GM23338 (cell line): Measurements from ENCODE around the gene SNX30. TPM values are rescaled to one million over a fixed set of nuclear protein-coding genes. Genes with fewer than 3 reads are reported as not detected.

Experiments used
- ATAC-seq: fragments of 200-7000 bp; cut with Tn5 transposase; 3 replicates; pipeline ENCODE4 v1.9.1; 2020
- DNase-seq: peaks from one replicate; pipeline ENCODE4 v3.0.0-alpha.2; 2015; ENCODE audit warnings: low spot score
- H2AFZ ChIP-seq: fragments of 200-600 bp; sonication (generic); 2 replicates; pipeline ENCODE4 v1.8.0; 2016; ENCODE audit warnings: antibody characterized with exemption, mild to moderate bottlenecking, moderate library complexity
- H3F3A ChIP-seq: fragments of 200-600 bp; sonication (generic); replicated peaks from 2 replicates; pipeline ENCODE4 v1.8.0; 2017; ENCODE audit warnings: antibody characterized with exemption, mixed run types, low read depth
- H3K27ac ChIP-seq: fragments of 200-600 bp; sonication (generic); 2 replicates; pipeline ENCODE4 v1.6.1; 2016; ENCODE audit warnings: low read depth
- H3K27me3 ChIP-seq: fragments of 200-600 bp; sonication (generic); 2 replicates; pipeline ENCODE4 v1.8.0; 2016; ENCODE audit warnings: mild to moderate bottlenecking, mixed run types, moderate library complexity; ENCODE audit not compliant: insufficient read depth
- H3K36me3 ChIP-seq: fragments of 200-600 bp; sonication (generic); 2 replicates; pipeline ENCODE4 v1.8.0; 2016; ENCODE audit warnings: mild to moderate bottlenecking; ENCODE audit not compliant: insufficient read depth
- H3K4me1 ChIP-seq: fragments of 200-600 bp; sonication (generic); 2 replicates; pipeline ENCODE4 v1.8.0; 2016; ENCODE audit warnings: mild to moderate bottlenecking, moderate library complexity; ENCODE audit not compliant: insufficient read depth
- H3K4me2 ChIP-seq: fragments of 200-600 bp; sonication (generic); 2 replicates; pipeline ENCODE4 v1.7.1; 2017; ENCODE audit warnings: mixed run types
- H3K4me3 ChIP-seq: fragments of 200-600 bp; sonication (generic); 2 replicates; pipeline ENCODE4 v1.6.1; 2016; ENCODE audit warnings: mixed run types
- H3K79me2 ChIP-seq: fragments of 200-600 bp; sonication (generic); replicated peaks from 2 replicates; pipeline ENCODE4 v1.8.0; 2017; ENCODE audit warnings: mild to moderate bottlenecking; ENCODE audit not compliant: insufficient read depth
- H3K9me2 ChIP-seq: fragments of 200-600 bp; sonication (generic); 2 replicates; pipeline ENCODE4 v1.8.0; 2017; ENCODE audit not compliant: insufficient read depth
- H4K20me1 ChIP-seq: fragments of 200-600 bp; sonication (generic); replicated peaks from 2 replicates; pipeline ENCODE4 v1.8.0; 2017; ENCODE audit warnings: mild to moderate bottlenecking; ENCODE audit not compliant: insufficient read depth
- H3K27ac Mint-ChIP-seq: 2 replicates; pipeline ENCODE4 v1.8.0; 2020; ENCODE audit warnings: inconsistent platforms, mild to moderate bottlenecking, moderate library complexity, mixed read lengths
- H3K27me3 Mint-ChIP-seq: 3 replicates; pipeline ENCODE4 v1.8.0; 2022; ENCODE audit warnings: low read depth, mild to moderate bottlenecking, moderate library complexity, mixed read lengths, inconsistent platforms; ENCODE audit not compliant: insufficient read depth, poor library complexity
- H3K36me3 Mint-ChIP-seq: 3 replicates; pipeline ENCODE4 v1.8.0; 2021; ENCODE audit warnings: low read depth, mild to moderate bottlenecking, inconsistent platforms, moderate library complexity, mixed read lengths
- H3K4me1 Mint-ChIP-seq: 3 replicates; pipeline ENCODE4 v1.8.0; 2020; ENCODE audit warnings: mild to moderate bottlenecking, inconsistent platforms, mixed read lengths
- H3K4me3 Mint-ChIP-seq: 3 replicates; pipeline ENCODE4 v1.8.0; 2021; ENCODE audit warnings: moderate library complexity, mild to moderate bottlenecking, inconsistent platforms, mixed read lengths
- H3K9me3 Mint-ChIP-seq: 3 replicates; pipeline ENCODE4 v1.8.0; 2020; ENCODE audit warnings: moderate library complexity, mild to moderate bottlenecking, inconsistent platforms, mixed read lengths
- CTCF ChIP-seq, 2 experiments: fragments of 200-600 bp in 1 of 2; sonication (generic) in 1 of 2; conservative IDR thresholded peaks; 2 replicates each; pipeline versions ENCODE4 v1.5.1 to v1.6.1; 2016 to 2017; ENCODE audit warnings: antibody characterized with exemption in 2 of 2, low read depth in 2 of 2, mild to moderate bottlenecking in 2 of 2, moderate library complexity in 1 of 2
- NANOG ChIP-seq: IDR thresholded peaks from 2 replicates; pipeline ENCODE4 v1.6.1; 2016; ENCODE audit warnings: antibody characterized with exemption, borderline replicate concordance
- POLR2AphosphoS5 ChIP-seq: IDR thresholded peaks from 2 replicates; pipeline ENCODE4 v1.6.1; 2016; ENCODE audit warnings: antibody characterized with exemption, low read depth
- ZNF114 ChIP-seq: fragments of 250-450 bp; sonication (Bioruptor Pico); IDR thresholded peaks from 2 replicates; pipeline ENCODE4 v1.5.0; 2020; ENCODE audit warnings: mild to moderate bottlenecking, moderate library complexity
- ZNF462 ChIP-seq: fragments of 250-450 bp; sonication (Bioruptor Pico); IDR thresholded peaks from 2 replicates; pipeline ENCODE4 v1.5.0; 2020; ENCODE audit warnings: mild to moderate bottlenecking, moderate library complexity
- polyA plus RNA-seq: library from polyadenylated mRNA; unstranded; fragments of >200 nt; fragmentation: Nextera tagmentation; extraction: Ambion mirVana; gene quantifications from 2 replicates; pipeline ENCODE4 v1.2.1, GENCODE V29; 2016
- total RNA-seq: library from RNA; depleted of rRNA; stranded (reverse); fragments of >200 nt; shearing (Covaris generic); gene quantifications from 2 replicates; pipeline ENCODE4 v1.2.3, GENCODE V29; 2014

The SNX30 gene
- total and polyA plus RNA-seq, 2 experiments from 2014 or later: 2.1 to 17.8 TPM

- no peak for TF ChIP-seq ZNF462 (CRISPR knock-in tag)
- no peak for TF ChIP-seq POLR2AphosphoS5
These were observed 85.8 kb downstream of the SNX30 start (continued) for GRCh38 chr9:112836394-112836793.

GRCh38 chr9:112838342-112838741 lies 87.8 kb downstream of the SNX30 start:
- ATAC-seq (no peak), DNase-seq (no peak)
- H3K27me3 Mint-ChIP-seq: peaks cover 2% of the 10 kb centered on the region
- Histone ChIP-seq H3K27ac (no peak overlapping the region), H3K4me2 (no peak overlapping the region), H3F3A (no peaks in the 10 kb centered on the region), H3K9me2 (no peaks in the 10 kb centered on the region), H2AFZ (no peak overlapping the region), H3K27me3 (no peaks in the 10 kb centered on the region), H3K4me1 (no peaks in the 10 kb centered on the region), H4K20me1 (no peaks in the 10 kb centered on the region; the same call in 1 of the 2 replicates), H3K4me3 (no peak overlapping the region), H3K79me2 (no peaks in the 10 kb centered on the region), H3K36me3 (0 out of 2 replicates have a peak, but pooled peaks cover 5% of the 10 kb centered on the region)
- H3K4me1 Mint-ChIP-seq: peaks cover 9% of the 10 kb centered on the region; the same call in 2 of the 3 replicates
- peaks cover 15% of the 10 kb centered on the region; the same call in 2 of the 3 replicates for H3K36me3 Mint-ChIP-seq
- H3K4me3 Mint-ChIP-seq: no peak overlapping the region
- TF ChIP-seq CTCF (conservative IDR thresholded peaks at IDR 0.05; ENCODE audit: low read depth in 2 of 2) (no peak), ZNF114 (CRISPR knock-in tag) (no peak), NANOG (no peak)
- no peaks in the 10 kb centered on the region for H3K9me3 Mint-ChIP-seq
- H3K27ac Mint-ChIP-seq: no peak overlapping the region
